DMS 273 (cell line): ENCODE data around the gene RAB4B.
"Not testable (repeated sequence)": the region's sequence is repeated elsewhere in the genome, so short reads cannot be mapped to it uniquely, and the experiment has no call there.

Source experiments
- DNase-seq: peaks from one replicate; lab custom pipeline; 2025; ENCODE audit not compliant: unreplicated experiment; lab: John Stamatoyannopoulos, UW

The RAB4B gene

GRCh38 chr19:40801426-40802299 is 23.6 kb downstream of the RAB4B start:
- no peak for DNase-seq

- DNase-seq = peak; percentile 30
Observed at GRCh38 chr19:40802300-40803169, 24.5 kb downstream of the RAB4B start.

GRCh38 chr19:40803170-40803856 is 25.3 kb downstream of the RAB4B start:
- DNase-seq = no peak

DNA sequence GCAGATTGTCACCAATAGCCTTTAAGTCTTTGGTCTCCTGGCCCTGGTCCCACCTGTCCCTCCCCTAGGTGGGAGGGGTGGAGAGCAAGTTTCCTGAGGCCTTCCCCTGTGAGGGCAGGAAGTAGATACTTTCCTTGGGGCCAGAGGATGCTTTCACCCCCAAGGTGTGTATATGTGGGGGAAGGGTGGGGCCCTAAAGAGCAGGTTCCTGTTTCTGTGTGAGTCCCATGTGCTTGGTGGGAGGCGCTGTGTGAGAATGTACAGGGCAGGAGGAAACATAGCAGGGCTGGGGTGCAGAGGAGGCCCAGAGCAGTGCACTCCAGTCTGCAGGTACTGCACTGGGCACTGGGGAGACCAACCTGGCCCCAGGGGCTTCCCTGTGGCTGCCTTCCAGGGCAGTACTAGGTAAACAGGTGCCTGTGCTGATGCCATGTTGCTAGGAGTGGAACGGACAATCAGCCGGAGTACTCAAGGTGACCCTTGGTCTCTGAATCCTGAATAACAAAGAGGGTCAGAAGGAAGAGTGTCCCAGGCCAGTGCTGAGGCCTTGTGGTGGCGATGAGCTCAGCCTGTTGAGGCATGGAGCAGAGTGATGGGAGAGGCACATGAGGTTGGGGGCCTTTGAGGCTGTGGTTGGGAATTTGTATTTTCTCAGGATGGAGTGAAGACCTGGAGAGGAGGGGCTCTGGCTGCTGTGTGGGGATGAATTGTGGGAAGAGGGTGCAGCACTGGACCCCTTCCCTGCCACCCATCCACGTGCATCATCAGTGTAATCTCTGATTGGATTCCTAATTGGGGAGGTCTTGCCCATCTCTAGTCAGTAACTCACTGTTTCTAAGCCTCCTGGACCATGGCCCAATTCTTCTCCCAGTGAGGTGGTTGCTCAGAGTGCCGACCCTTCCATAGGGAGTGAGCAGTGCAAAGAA is 26.1 kb downstream of the RAB4B start:
- no peak for DNase-seq

DNA sequence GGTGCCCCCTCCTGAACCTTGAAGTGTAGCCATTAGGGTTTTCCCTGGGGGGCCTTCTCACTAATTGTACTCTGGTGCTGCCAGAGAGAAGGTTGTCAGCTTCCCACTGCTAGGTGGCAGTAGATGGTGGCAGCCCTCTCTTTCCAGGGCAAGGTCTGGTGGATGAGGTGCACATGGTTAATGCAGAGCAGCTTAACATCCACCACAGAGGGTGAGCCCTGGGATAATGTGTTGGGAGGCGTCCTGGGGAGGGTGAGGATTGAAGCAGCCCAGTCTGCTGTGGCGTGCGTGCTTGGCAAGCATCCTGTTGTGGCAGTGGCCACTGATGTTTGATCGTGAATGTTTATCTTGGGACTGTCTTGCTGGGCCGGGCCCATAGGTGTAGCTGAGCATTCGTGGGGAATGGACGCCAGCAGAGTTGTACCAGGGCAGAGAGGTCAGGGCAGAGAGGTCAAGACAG is 26.8 kb downstream of the RAB4B start:
- DNase-seq = peak; percentile 25

GRCh38 chr19:40805258-40805868 is 27.3 kb downstream of the RAB4B start:
- DNase-seq = no peak

GRCh38 chr19:40806423-40807146 is 28.5 kb downstream of the RAB4B start:
- peak; percentile 66 for DNase-seq

- peak; percentile 45 for DNase-seq
Observed at GRCh38 chr19:40807147-40808020, 29.3 kb downstream of the RAB4B start.

DNA sequence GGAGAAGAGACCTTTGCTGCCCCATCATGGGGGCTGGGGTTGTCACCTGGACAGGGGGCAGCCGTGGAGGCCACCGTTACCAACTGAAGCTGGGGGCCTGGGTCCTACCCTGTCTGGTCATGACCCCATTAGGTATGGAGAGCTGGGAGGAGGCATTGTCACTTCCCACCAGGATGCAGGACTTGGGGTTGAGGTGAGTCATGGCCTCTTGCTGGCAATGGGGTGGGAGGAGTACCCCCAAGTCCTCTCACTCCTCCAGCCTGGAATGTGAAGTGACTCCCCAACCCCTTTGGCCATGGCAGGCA is 29.9 kb downstream of the RAB4B start:
- no peak for DNase-seq

GRCh38 chr19:40808497-40808896 is 30.4 kb downstream of the RAB4B start:
- DNase-seq = no peak

DNA sequence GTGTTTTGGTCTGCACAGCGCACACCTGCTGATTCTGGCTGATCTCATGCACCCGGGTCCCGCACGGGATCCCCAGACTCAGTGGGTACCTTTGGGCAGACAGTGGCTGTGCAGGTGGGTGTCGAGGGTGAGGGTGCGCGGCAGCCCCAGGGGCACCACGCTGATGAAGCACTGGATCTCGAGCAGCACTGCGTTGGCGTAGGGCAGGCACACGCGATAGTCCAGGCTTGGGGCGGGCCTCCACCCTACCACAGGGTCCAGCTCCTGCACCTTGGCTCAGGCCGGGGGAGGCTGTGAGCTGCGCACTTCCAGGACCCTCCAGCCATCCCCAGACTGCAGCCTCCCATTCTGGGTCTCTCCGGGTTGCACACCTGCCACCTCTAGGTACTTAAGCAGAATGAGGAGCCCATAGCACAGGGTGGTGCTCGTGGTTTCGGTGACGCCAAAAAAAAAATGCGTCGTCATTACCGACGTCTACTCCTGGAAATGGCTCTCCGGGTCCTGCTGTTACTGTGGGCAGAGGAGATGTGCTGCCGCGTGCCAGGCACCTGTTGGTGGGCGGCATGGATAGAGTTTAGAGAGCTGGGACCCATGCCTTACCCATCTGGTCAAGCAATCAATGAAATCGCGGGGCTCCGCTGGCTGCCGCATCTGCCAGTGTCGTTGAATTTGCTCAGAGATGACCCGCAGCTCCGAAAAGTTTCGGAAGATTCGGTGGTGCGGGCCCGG is 31.5 kb downstream of the RAB4B start:
- no peak for DNase-seq

DNA sequence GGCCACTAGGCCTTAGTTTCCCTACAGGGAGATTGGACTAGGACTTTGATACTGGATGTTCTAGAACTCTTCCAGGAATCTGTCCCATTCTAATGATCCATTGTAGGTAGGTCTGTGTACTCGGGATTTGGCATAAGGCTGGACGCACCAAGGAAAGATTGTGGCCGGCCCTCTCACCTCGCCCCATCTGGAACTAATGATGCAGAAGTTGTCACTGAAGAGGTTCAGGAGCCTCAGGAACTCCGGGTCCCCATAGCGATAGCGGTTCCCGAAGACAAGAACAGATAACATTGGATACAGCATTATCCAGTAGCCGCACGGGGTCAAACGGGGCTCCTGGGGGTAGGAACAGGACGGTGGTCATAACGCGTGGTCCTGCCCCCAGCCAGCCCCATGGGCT is 32.1 kb downstream of the RAB4B start:
- no peak for DNase-seq

GRCh38 chr19:40810649-40811408 is 32.8 kb downstream of the RAB4B start:
- peak; percentile 62 for DNase-seq

GRCh38 chr19:40811478-40812341 is 33.7 kb downstream of the RAB4B start:
- DNase-seq = no peak

DNA sequence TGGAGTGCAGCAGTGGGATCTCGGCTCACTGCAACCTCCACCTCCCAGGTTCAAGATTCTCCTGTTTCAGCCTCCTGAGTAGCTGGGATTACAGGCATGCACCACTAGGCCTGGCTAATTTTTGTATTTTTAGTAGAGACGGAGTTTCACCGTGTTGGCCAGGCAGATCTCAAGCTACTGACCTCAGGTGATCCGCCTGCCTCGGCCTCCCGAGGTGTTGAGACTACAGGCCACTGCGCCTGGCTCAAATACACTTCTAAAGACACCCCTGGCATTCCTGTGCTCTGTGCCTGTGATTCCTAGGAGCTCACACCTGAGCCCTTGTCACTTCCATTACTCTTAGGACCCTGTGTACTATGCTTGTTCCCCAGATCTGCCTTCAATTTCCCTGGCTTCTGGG is 34.5 kb downstream of the RAB4B start:
- not testable (repeated sequence) for DNase-seq

DNA sequence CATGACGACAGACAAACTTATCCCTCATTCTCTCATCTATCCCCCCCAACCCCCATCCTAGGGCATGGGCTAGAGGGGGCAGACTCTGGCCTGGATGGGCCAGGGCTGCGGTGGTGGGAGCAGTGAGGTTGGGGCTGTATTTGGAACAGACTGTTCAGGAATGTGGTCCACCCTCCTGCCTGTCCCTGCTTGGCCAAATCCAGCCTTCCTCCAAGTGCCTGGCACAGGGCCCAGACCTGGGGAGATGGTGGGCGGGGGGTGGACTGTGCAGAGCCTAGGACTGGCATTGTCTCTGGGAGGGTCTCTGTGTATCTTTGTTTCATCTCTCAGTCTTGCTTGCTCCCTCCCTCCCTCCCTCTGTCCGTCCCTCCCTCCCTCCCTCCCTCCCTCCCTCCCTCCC is 35.1 kb downstream of the RAB4B start:
- no peak for DNase-seq
